ENCODE measurements around the gene MAPK11.

MAPK11 gene

GRCh38 chr22:50296658-50297490 lies 26.7 kb upstream of the MAPK11 start:
- DNase-seq, result no peak

GRCh38 chr22:50294319-50294656 lies 24.1 kb upstream of the MAPK11 start:
- no peak for DNase-seq

GRCh38 chr22:50293441-50294318 lies 23.5 kb upstream of the MAPK11 start:
- peak in 14 of 58 donors; percentile 15 to 60 (median 36) for DNase-seq

GRCh38 chr22:50292643-50293440 lies 22.7 kb upstream of the MAPK11 start:
- no peak for DNase-seq

GRCh38 chr22:50289942-50290630 lies 19.9 kb upstream of the MAPK11 start:
- no peak for DNase-seq

GRCh38 chr22:50289151-50289941 lies 19.2 kb upstream of the MAPK11 start:
- DNase-seq, result peak in 3 of 58 donors; percentile 23 to 40 (median 39)

- DNase-seq, result no peak
Observed at GRCh38 chr22:50287731-50288130, 17.6 kb upstream of the MAPK11 start.

- DNase-seq, result no peak
Observed at GRCh38 chr22:50286701-50287318, 16.6 kb upstream of the MAPK11 start.

- DNase-seq, result no peak
Observed at GRCh38 chr22:50286275-50286674, 16.1 kb upstream of the MAPK11 start.

GRCh38 chr22:50285568-50286229 lies 15.5 kb upstream of the MAPK11 start:
- no peak for DNase-seq

GRCh38 chr22:50284479-50284878 lies 14.3 kb upstream of the MAPK11 start:
- no peak for DNase-seq

GRCh38 chr22:50283821-50284220 lies 13.6 kb upstream of the MAPK11 start:
- no peak for DNase-seq

GRCh38 chr22:50282361-50283155 lies 12.4 kb upstream of the MAPK11 start:
- DNase-seq, result no peak

GRCh38 chr22:50281957-50282356 lies 11.8 kb upstream of the MAPK11 start:
- DNase-seq, result no peak

- no peak for DNase-seq
Observed at GRCh38 chr22:50281384-50281760, 11.2 kb upstream of the MAPK11 start.

- no peak for DNase-seq
Observed at GRCh38 chr22:50280708-50281383, 10.7 kb upstream of the MAPK11 start.

- no peak for DNase-seq
Observed at GRCh38 chr22:50280022-50280707, 10.0 kb upstream of the MAPK11 start.
